Lower leg skin (tissue), 3 donors: ENCODE measurements around the gene DCAF4.

ENCODE experiments used
- POLR2A ChIP-seq, 2 donors: fragments of 450-650 bp; IDR thresholded peaks; one replicate each; pipeline ENCODE4 v1.6.1; 2016 to 2017; ENCODE audit warnings: antibody characterized with exemption in 2 of 2, mild to moderate bottlenecking in 1 of 2, moderate library complexity in 1 of 2
- TF ChIP-seq, protein P1 (sequence below), 3 donors: fragments of 450-650 bp; IDR thresholded peaks; one replicate each; pipeline ENCODE4 v1.5.1; 2016; ENCODE audit warnings: antibody characterized with exemption in 3 of 3, mild to moderate bottlenecking in 3 of 3, moderate library complexity in 2 of 3

DNA sequence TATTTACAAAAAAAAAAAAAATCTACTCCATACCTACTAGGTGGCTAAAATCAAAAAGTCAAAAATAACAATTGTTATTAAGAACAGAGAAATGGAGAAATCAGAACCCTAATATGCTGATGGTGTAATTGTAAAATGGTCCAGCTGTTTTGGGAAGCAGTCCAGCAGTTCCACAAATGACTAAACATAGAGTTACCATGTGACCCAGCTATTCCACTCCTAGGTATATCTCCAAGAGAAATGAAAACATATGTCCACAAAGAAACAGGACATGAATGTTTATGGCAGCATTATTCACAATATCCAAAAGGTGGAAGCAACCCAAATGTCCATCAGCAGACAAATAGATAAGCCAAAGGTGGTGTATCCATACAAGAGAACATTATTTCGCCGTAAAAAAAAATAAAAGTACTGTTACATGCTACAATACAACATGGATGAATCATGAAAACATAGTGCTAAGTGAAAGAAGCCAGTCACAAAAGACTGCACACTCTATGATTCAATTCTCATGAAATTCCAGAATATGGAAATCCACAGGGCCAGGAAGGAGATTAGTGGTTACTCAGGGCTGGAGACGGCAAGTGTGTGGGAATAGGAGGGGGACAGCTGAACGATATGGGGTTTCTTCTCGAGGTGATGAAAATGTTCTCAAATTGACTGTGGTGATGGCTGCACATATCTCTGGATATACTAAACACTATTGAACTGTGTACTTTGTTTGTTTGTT is 23.3 kb upstream of the DCAF4 start:
- TF ChIP-seq, protein P1, sequence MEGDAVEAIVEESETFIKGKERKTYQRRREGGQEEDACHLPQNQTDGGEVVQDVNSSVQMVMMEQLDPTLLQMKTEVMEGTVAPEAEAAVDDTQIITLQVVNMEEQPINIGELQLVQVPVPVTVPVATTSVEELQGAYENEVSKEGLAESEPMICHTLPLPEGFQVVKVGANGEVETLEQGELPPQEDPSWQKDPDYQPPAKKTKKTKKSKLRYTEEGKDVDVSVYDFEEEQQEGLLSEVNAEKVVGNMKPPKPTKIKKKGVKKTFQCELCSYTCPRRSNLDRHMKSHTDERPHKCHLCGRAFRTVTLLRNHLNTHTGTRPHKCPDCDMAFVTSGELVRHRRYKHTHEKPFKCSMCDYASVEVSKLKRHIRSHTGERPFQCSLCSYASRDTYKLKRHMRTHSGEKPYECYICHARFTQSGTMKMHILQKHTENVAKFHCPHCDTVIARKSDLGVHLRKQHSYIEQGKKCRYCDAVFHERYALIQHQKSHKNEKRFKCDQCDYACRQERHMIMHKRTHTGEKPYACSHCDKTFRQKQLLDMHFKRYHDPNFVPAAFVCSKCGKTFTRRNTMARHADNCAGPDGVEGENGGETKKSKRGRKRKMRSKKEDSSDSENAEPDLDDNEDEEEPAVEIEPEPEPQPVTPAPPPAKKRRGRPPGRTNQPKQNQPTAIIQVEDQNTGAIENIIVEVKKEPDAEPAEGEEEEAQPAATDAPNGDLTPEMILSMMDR (IDR thresholded peaks at IDR 0.05), result no peak
- no peak for TF ChIP-seq POLR2A (IDR thresholded peaks at IDR 0.05)
